NCI-H748 treated with DMSO at 0.1 percent for 48 hours (cell line): ENCODE data around the gene RNF7.
"Not testable (repeated sequence)": the region's sequence is repeated elsewhere in the genome, so short reads cannot be mapped to it uniquely, and the experiment has no call there.

Experiments
- DNase-seq: peaks from one replicate; lab custom pipeline; 2025; lab: John Stamatoyannopoulos, UW

Gene RNF7

DNA sequence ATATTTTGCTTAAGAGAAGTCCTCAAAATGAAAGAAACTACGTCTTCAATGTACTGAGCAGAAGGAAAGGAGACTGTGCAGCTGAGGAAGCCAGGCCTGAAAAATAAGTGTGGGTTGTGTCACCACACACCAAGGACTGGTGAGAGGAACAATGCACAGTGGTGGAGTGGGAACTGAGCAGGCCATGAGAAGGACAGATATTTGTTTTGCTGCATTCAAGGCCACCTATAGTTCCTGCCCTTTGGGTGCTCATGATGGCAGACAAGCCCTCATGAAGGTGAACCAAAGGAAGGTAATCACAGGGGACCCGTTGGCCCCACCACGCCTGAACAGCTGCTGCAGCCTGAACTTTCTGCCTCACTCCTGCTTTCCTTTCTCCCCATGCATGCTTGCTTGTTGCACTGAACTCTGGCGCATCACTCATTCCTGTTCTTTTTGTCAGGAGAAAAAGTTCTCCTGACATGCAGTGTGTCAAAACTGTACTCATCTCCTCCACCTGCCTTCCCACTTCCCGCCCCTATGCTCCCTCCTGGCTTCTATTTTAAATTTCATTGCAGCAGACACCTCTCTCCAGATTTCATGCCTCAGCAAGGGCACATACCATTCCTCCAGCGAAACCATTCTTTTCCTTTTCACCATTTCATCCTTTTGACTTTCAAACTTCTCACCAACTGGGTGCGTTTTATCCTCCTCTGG lies 2.2 kb upstream of the RNF7 start:
- no peak for DNase-seq

DNA sequence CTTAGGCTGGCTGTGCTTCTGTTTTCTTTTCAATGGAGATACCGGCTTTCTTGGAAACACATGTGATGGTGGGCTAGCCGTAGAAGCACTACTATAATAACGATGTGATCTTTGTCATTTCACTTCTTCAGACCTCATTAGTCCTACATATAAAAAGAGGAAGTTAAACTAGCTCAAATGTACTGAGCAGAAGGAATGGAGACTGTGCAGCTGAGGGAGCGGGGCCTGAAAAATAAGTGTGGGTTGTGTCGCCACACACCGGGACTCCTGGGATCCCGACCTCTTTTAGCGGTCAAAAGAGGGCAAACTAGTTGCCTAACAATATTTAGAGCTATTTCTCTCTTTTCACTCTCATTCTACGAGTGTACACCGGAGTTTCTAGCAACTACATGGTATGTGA lies 1.0 kb upstream of the RNF7 start:
- DNase-seq = no peak

DNA sequence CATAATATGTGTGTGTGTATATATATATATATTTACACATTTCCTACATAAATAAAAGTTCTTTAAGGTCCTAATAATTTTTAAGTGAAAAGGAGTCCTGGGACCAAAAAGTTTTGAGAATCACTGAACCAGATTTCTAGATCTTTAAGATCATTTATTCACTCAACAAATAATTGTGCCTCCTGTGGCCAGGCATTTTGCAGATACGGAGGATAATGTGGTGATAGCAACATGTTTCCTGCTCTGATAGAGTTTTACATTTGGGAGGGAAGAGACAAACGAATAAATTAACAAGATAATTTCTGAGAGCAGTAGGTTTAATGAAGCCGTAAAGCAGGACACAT lies 448 bp upstream of the RNF7 start:
- no peak for DNase-seq

DNA sequence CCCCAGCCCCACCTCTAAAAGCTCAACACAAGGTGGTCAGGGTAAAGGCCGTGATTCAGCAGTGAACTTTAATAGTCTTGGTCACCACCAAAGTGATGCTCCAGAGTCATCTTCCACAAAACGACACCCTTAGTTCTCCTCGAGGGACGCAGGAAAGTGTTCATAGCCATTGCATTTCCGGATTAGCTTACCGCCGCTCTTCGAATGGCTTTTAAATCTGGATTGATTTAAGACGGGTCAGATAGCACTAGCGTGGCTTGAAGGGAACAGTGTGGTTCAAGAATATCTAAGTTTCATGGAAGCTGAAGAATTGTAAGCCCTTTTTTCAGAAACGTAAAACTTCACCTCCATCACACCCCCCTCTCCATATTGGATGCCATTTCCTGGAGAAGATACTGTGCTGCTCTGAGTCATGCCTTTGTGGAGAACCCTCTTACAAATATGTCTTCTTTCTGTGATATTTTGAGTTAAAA lies 829 bp downstream of the RNF7 start:
- peak; percentile 51 for DNase-seq

DNA sequence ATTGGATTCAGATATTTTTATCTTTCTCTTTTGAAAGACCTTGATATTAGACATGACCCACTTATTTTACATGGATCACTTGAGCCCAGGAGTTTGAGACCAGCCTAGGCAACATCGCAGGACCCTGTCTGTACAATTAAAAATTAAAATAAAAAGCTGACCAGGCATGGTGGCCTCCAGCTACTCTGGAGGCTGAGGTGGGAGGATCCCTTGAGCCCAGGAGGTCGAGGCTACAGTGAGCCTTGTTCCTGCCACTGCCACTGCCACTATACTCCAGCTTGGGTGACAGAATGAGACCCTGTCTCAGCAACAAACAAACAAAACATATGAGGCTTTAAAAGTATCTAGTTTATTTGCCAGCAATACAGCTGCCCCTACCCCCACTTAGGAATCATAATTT lies 1.6 kb downstream of the RNF7 start:
- no peak for DNase-seq

DNA sequence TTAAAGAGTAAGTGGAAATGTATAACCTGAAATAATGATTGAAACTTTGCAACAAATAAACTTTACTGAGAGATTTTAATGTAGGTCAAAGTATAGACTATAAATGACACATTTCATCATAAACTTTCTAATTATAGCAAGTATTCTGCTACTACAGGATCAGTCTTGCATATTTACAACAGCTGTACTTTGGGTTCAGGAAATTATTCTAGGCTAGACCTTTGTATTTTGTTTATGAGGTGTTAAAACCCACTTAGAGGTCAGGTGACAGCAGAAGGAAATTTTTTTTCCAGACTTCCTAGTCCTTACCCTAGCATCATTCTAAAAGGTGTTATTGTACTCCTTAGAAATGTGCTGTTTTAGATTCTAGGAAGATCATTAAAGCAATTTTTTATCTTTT lies 2.3 kb downstream of the RNF7 start:
- DNase-seq = no peak

DNA sequence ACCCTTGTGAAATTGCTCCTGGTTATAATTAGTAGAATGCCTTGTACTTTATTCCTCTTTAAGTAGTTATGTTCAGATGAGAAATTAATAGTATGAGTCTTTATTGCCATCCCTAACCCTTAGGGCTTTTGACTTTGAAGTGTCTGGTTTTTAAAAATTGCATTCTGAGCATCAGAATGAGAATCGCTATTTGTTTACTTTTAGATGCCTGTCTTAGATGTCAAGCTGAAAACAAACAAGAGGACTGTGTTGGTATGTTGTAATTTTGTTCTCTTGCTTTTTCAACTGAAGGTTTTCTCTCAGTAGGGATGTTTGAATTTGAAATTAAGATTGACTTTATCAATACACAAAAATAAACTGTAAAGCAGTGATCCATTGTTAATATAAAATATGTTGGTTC lies 5.2 kb downstream of the RNF7 start:
- no peak for DNase-seq

DNA sequence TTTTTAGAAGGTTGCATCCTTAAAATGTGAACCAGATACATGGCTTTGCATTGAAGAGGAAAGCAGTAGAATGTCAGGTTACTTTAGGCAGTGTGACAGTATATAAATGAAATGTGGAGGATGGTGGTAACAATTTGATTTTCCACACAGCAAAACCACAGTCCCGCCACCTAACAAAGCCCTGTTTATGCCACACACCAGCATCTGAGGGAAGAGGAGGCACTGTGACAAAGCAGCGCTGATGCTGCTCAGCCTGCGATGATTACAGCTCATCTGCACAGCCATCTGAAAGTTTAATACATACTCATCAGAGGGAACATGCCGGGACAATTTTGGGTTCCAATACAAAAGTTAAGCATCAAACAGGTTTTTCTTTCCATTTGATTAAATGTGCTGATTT lies 8.9 kb downstream of the RNF7 start:
- DNase-seq = no peak

DNA sequence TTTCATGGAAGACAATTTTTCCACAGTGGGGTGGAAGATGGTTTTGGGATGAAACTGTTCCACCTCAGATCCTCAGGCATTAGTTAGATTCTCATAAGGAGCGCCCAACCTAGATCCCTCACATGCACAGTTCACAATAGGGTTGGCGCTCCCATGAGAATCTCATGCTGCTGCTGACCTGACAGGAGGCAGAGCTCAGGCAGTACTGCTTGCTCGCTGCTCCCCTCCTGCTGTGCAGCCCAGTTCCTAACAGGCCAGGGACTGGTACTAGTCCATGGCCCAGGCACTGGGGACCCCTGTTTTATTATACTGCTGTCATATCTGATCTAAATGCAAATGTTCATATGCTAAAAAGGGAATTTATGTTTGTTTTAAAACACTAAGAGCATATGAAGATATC lies 15.3 kb downstream of the RNF7 start:
- no peak for DNase-seq

DNA sequence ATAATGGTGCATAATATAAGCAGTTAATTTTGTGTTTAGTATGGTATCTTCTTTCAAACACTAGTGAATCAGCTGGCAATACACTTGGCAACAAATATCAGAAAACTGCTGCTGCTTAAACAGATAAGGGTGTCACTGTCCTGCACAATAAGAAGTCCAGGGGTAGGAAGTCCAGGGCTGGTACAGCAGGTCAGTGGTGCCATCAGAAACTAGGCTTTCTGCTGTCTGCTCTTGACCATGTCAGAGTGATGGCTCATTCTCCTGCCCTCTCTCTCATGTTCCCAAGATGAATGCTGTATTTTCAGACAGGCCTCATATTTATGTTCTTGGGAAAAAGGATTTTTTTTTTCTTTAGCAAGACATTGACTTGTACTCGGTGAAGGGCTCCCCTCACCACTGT lies 15.9 kb downstream of the RNF7 start:
- no peak for DNase-seq

DNA sequence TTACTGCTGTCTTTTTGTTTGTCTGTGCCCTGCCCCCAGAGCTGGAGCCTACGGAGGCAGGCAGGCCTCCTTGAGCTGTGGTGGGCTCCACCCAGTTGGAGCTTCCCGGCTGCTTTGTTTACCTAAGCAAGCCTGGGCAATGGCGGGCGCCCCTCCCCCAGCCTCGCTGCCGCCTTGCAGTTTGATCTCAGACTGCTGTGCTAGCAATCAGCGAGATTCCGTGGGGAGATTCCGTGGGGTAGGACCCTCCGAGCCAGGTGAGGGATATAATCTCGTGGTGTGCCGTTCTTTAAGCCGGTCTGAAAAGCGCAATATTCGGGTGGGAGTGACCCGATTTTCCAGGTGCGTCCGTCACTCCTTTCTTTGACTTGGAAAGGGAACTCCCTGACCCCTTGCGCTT lies 24.5 kb downstream of the RNF7 start:
- not testable (repeated sequence) for DNase-seq

DNA sequence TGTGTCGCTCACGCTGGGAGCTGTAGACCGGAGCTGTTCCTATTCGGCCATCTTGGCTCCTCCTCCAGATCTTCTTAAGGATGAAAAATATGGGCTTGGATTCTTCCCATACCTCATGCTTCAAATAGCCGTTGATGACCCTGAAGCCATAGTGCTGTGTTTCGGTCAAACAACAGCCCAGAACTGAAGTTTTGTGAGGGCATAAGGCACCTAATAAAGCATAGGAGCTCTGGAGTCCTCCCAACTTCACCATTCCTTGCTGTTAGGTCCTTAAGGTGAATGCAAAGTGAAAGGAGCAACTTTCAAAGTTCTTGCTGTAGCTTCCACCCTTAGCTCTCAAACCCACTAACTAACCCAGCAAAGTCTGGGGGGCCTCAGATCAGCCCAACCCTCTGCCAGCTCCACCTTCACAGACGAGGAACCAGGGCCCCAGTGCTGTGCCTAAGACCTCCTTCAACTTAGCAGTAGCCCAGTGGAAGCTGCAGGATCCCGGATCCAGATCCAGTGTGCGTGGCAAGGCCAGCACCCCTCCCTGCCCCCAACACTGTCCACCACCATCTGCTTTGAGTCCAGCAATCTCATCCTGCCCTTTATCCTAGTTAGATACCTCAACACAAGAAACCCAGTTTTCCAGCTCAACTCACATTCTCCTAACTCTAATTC lies 25.1 kb downstream of the RNF7 start, which contains the start of gene GRK7:
GRK7 (plus strand) TSS at position 321 of the 663 bp plus-strand sequence. CDS start 14,877 bp downstream, outside the sequence.
- no peak for DNase-seq

DNA sequence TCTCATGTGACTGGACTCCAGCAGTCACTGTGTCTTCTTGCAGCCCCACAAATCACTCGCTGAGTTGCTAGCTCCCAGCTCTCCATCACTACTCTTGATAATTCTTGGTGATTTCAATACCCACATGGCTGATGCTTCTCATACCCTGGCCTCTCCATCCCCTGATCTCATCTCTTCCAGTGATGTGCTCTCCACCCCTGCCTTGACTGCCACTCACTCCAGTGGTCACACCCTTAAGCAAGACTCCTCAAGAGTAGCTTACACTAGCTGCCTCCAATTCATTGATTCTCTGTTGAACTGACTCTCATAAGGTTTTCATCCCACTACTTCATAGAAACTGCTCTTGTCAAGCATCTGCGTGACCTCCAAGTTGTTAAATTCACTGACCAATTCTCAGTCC lies 25.9 kb downstream of the RNF7 start:
- DNase-seq = no peak

DNA sequence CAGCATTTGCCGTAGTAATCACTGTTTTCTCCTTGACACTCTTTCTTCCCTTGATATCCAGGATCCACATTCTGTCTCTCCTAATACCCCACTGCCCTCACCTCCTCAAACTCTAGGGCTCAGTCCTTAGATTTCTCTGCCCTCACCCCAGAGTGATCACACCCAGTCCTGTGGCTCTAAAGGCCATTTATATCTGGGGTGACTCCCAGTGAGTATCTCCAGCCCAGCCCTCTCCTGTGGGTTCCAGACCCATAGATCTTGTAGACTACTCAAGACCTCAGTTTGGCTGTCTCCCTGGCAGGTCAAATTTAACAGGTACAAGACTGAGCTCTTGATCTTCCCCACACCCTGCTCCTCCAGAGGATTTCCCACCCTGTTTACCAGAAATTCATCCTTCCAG lies 26.4 kb downstream of the RNF7 start:
- no peak for DNase-seq

DNA sequence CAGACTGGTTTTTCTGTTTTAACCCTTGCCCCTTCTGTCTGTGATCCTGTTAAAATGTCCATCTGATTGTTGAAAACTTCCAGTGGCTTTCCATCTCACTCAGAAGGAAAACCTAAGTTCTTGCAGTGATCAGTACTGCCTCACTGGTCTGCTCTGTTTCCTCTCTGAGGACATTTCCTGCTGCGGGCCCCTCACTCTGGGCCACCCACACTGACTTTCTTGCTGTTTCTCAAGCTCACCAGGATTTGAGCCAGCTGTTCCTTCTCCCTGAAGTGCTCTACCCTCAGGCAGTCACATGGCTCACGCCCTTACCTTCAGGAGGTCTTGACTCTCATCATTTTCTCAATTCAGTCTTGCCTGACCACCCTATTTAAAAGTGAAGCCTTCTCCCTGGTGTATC lies 26.9 kb downstream of the RNF7 start:
- no peak for DNase-seq

DNA sequence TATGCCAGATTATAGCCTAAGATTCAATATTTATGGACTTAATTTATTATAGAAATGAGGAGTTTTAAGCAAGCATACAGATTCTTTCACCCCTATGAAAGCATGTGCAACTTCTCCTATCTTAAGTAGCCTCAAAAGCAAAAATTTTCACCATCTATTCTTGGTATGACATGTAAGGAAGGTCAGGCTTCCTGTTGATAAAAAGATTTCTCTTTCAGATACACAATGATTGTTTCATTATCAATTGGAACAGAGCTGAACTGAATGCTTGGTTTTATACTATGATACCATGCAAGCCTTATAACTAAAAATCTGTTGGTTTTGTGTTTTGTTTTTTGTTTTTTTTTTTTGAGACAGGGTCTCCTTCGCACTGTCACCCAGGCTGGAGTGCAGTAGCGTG lies 29.0 kb downstream of the RNF7 start:
- no peak for DNase-seq

DNA sequence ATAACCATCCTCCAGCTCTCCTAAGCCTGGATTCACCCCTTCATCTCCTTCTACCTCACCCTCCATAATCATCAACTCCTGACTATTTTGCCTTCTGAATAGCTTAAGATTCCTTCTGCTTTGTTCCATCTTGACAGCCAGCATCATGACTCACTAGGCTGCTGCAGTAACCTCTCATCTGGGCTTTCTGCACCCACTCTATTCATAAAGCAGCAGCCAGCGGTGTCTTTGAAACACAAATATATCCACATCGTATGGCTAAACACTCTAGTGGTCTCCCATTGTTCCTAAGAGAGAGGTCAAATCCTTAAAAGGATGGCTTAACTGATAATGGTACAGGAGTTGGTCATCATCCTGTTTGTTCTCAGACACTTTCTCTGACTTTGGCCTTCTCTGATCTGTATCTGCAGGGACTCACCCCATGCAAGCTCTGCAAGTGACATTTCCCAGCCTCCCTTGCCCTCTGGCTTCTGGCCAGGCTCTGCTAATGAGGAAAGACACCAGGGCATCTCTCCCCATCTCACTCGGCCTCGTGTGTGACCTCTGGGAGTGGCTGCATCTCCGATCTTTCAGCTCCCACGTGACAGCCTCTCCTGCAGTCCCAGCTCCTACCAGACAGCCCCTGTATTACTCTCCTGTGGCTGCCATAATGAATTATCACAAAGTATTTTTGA lies 31.3 kb downstream of the RNF7 start:
- no peak for DNase-seq

DNA sequence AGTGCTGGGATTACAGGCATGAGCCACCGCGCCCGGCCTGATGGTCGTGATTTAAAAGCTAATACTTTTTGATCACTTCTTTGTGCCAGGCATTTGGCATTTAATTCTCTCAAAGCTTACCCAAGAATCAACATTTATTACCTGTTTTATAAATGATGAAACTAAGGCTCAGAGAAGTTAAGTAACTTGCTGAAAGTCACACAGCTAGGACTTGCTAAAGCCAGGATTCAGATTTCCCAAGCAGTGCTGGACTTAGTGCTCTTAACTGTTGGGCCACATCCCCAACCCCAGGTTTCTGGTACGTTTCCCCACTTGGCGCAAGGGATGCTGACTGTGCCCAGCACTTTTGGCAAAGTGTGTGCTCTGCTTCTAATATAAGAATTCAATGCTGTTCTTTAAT lies 35.6 kb downstream of the RNF7 start:
- no peak for DNase-seq

DNA sequence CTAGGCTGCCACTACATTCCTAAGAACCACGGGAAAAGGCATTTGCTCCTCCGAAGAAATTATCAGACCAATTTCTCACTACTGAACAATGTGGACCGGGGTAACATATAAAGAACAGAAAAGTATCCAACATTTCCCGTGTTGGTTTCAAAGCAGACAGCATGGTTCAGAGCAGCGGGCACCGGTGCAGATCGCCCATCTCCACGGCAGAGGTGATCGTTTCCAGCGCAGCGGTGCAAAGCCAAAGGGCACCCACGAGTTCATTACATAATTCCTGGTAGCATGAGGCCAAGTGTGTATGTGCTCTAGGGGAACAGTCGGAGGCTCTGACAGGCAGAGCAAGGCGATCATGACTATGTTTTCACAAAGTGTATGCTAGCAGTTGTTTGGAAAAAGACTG lies 38.3 kb downstream of the RNF7 start:
- DNase-seq = no peak

DNA sequence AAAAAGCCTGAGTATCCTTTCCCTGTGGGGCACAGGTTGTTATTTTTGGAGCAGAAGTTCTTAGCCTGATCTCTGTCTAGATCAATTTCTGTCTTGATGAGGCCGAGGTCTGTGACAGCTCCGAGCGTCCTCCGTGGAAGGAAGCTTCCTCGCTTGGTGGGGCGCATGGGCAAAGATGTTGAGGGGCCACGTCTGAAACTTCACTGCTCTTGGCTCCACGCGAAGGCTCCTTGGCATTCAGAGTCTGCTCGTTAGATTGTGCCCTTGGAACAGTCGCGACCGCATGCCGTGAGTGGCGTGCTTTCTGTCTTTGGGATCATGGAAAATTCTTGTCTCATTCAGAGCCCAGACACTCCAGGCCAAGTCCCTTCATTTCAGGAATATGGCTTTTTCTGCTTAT lies 38.8 kb downstream of the RNF7 start:
- DNase-seq = no peak

DNA sequence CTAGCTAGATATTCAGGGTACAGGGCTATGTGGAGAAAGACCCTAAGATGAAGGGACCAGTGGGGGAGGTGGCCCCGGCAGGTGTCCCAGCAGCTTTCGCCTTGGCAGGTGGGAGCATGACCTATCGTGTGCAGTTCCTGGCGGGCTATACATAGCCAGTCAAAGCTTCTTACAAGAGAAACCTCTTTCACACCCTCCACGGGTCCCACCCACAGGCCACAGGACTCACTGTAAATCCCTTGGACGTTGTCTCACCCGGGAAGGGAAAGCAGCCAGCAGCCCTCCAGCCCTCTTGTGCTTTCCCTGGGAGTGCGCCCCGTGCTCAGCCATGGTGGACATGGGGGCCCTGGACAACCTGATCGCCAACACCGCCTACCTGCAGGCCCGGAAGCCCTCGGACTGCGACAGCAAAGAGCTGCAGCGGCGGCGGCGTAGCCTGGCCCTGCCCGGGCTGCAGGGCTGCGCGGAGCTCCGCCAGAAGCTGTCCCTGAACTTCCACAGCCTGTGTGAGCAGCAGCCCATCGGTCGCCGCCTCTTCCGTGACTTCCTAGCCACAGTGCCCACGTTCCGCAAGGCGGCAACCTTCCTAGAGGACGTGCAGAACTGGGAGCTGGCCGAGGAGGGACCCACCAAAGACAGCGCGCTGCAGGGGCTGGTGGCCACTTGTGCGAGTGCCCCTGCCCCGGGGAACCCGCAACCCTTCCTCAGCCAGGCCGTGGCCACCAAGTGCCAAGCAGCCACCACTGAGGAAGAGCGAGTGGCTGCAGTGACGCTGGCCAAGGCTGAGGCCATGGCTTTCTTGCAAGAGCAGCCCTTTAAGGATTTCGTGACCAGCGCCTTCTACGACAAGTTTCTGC lies 40.1 kb downstream of the RNF7 start:
- DNase-seq = no peak

DNA sequence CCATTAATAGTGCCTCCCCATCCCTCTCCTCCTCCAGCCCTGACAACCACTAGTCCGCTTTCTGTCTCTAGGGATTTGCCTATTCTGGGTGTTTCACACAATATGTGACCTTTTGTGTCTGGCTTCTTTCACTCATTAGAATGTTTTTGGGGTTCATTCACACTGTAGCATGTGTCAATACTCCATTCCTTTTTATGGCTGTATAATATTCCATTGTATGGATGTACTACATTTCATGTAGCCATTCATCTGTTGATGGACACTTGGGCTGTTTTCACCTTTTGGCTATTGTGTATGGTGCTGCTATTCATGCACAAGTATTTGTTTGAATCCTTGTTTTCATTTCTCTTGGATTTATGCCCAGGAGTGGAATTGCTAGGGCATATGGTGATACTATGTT lies 41.6 kb downstream of the RNF7 start:
- no peak for DNase-seq
